Ovary (tissue), 9 donors: ENCODE measurements around the gene OCLN. TPM values are rescaled to one million over a fixed set of nuclear protein-coding genes. Genes with fewer than 3 reads are reported as not detected.
"Not testable (repeated sequence)": the region's sequence is repeated elsewhere in the genome, so short reads cannot be mapped to it uniquely, and the experiment has no call there.

ENCODE experiments used
- DNase-seq, 5 donors: peaks; one replicate each; pipeline ENCODE4 v3.0.0-alpha.2; 2019 to 2020
- H3K27ac ChIP-seq, 2 donors: fragments of 200-600 bp; one replicate each; pipeline versions ENCODE4 v1.5.1 to v1.8.0; 2019 to 2022
- H3K27me3 ChIP-seq: fragments of 200-600 bp; one replicate; pipeline ENCODE4 v1.8.0; 2022
- H3K36me3 ChIP-seq: fragments of 200-600 bp; sonication (generic); one replicate; pipeline ENCODE4 v1.5.1; 2019
- H3K4me1 ChIP-seq: one replicate; pipeline ENCODE4 v1.8.1; 2013; ENCODE audit warnings: mild to moderate bottlenecking, moderate library complexity; ENCODE audit not compliant: insufficient read depth
- H3K4me3 ChIP-seq: fragments of 200-600 bp; sonication (generic); one replicate; pipeline ENCODE4 v1.5.1; 2017
- H3K9me3 ChIP-seq, 2 donors: fragments of 200-600 bp in 1 of 2; sonication (generic) in 1 of 2; one replicate each; pipeline versions ENCODE4 v1.5.1 to v1.8.1; 2013 to 2019; ENCODE audit warnings: mild to moderate bottlenecking in 1 of 2, moderate library complexity in 1 of 2
- CTCF ChIP-seq, 3 donors: fragments of 450-650 bp in 2 of 3; fragments of 200-600 bp in 1 of 3; IDR thresholded peaks; one replicate each; pipeline versions ENCODE4 v1.5.1 to v1.8.0; 2016 to 2022; ENCODE audit warnings: antibody characterized with exemption in 3 of 3, mild to moderate bottlenecking in 1 of 3
- EP300 ChIP-seq: sonication (generic); formaldehyde crosslinking; IDR thresholded peaks from one replicate; pipeline ENCODE4 v1.6.1; 2017; ENCODE audit warnings: antibody characterized with exemption
- POLR2A ChIP-seq: fragments of 450-650 bp; IDR thresholded peaks from one replicate; pipeline ENCODE4 v1.6.1; 2017; ENCODE audit warnings: antibody characterized with exemption, mild to moderate bottlenecking, moderate library complexity
- WGBS, 3 donors: extraction: QIAGEN DNeasy Blood & Tissue Kit in 1 of 3; methylation state at CpG; one replicate each; pipeline versions ENCODE4 v1.1.5 to v1.1.7; 2013 to 2017; 5-methylcytosine and 5-hydroxymethylcytosine counted together
- intact Hi-C, 4 donors: fragments of 100-400 bp; cut with DNase I; formaldehyde crosslinking; loops; one replicate each; pipeline versions ENCODE4 v1.11.0 to v1.15.1; 2022 to 2023
- polyA plus RNA-seq, 2 donors: library from polyadenylated mRNA; stranded (reverse); fragments of 200-250 nt in 1 of 2; fragments of 350-450 nt in 1 of 2; fragmentation: Illumina TruSeq in 1 of 2; extraction: RNeasy Lipid Tissue Mini Kit (QIAGEN cat#74804) in 1 of 2; gene quantifications; one replicate each; pipeline ENCODE4 v1.2.3, GENCODE V29; 2013 to 2014
- total RNA-seq, 7 donors: library from RNA; depleted of rRNA in 2 of 7; stranded (reverse); fragments of >200 nt in 2 of 7; fragmentation: NEBNext Ultra II Directional in 3 of 7; extraction: Animal tissue kit (Norgen Biotek cat#: 25700) in 3 of 7; gene quantifications; one replicate each; pipeline versions ENCODE4 v1.1.0 to v1.2.4, GENCODE V29; 2016 to 2023
- donor health status: DM: no; HTN: no; CAD: no; lungs with moderate emphysema.
- donor health status: DM: no; HTN: no; CAD: no.
- donor health status: Bipolar disorder and iron deficiency.
- donor health status: DM: yes; HTN: yes; CAD: no.
- donor health status: DM: no; HTN: no; CAD: no.
- donor health status: DM: yes; HTN: yes; CAD: no.

The OCLN gene
- total and polyA plus RNA-seq, 9 donors = 0.70 to 23.9 (median 2.9) TPM

- H3K36me3 ChIP-seq = no peaks in the 10 kb centered on the region
Observed at GRCh38 chr5:69462170-69462569, 30.4 kb upstream of the OCLN start.

GRCh38 chr5:69466375-69466774 lies 26.2 kb upstream of the OCLN start:
- WGBS, 3 donors = 81 to 92% (median 86%) methylated on average over 3 of the region's 3 CpGs
- H3K9me3 ChIP-seq, H3K4me3 ChIP-seq, H3K4me1 ChIP-seq, H3K27ac ChIP-seq, H3K27me3 ChIP-seq, intact Hi-C loops, DNase-seq, H3K36me3 ChIP-seq: not testable (repeated sequence)

More at GRCh38 chr5:69462170-69462569, 30.4 kb upstream of the OCLN start:
- Histone ChIP-seq H3K9me3 (no peaks in the 10 kb centered on the region), H3K27ac (no peak overlapping the region), H3K4me3 (no peak overlapping the region), H3K4me1 (no peaks in the 10 kb centered on the region), H3K27me3 (no peaks in the 10 kb centered on the region)
- TF ChIP-seq EP300 (no peak), POLR2A (no peak), CTCF (IDR thresholded peaks at IDR 0.05) (no peak)
- 93 to 96% (median 95%) methylated on average over 1 of the region's 1 CpG for WGBS, 3 donors
- intact Hi-C loops = no loop called here
- no peak for DNase-seq

DNA sequence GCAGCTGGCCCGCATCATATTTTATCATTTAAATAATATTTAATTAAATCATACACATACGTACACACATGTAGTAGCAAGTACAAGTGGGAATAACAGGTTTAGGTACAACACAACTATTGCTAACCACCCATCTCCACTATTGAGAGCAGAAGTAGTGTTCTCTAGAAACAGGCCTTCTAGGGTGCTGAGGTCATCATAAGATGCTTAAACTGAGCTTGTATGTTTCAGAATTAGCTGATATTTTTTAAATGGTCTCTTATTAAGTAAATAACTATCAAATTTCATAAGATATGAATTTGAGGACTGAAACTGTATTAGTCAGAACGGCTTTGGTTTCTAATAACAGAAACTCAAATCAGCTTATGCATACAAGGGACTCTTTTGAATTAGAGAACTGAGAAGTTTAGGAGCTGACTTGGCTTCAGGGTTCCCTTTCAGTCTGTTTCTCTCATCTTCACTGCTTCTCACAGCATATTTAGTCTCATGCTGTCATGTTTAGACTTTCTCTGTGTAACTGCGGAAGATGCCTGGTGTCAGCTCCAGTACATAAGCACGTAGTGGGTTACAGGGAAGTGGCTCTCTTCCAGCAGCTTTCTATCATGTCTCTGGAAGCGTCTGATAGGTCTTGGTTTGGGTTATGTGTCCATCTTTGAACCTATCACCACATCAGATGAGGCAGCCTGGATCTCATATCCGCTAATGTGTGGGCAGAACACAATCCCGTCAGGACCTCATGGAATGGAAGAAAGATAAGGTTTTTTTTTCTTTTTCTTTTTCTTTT lies 25.0 kb upstream of the OCLN start:
- TF ChIP-seq POLR2A (no peak), EP300 (no peak), CTCF (IDR thresholded peaks at IDR 0.05) (no peak)
- Histone ChIP-seq H3K36me3 (no peaks in the 10 kb centered on the region), H3K4me1 (no peaks in the 10 kb centered on the region), H3K27me3 (no peaks in the 10 kb centered on the region), H3K27ac (no peak overlapping the region), H3K9me3 (no peaks in the 10 kb centered on the region), H3K4me3 (no peak overlapping the region)
- intact Hi-C loops = no loop called here
- DNase-seq = no peak
- WGBS, 3 donors = 45 to 76% (median 55%) methylated on average over 8 of the region's 8 CpGs

DNA sequence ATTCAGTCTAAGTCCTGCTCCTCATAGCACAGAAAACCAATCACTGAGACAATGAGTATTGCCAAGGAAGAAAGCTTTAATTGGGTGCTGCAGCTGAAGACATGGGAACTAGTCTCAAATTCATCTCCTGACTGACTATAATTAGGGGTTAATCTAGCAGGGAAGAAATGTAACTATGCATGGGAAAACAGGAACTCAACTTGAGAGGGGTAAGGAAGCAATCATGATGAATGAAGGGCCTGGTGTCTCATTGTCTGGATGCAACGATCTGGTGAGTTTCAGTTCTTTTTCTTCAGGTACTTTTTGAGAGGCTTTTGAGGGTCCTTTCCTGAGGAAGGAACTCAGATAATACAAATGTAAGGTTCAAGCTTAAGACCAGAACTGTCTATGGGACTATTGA lies 24.0 kb upstream of the OCLN start:
- Histone ChIP-seq H3K9me3 (no peaks in the 10 kb centered on the region), H3K36me3 (no peaks in the 10 kb centered on the region), H3K27me3 (no peaks in the 10 kb centered on the region), H3K4me1 (no peaks in the 10 kb centered on the region), H3K4me3 (no peak overlapping the region), H3K27ac (no peak overlapping the region)
- no peak for DNase-seq
- no peak for TF ChIP-seq POLR2A
- TF ChIP-seq EP300 = no peak
- TF ChIP-seq CTCF (IDR thresholded peaks at IDR 0.05) = no peak
- intact Hi-C loops = no loop called here
- 45 to 75% (median 64%) methylated on average over 1 of the region's 1 CpG for WGBS, 3 donors

DNA sequence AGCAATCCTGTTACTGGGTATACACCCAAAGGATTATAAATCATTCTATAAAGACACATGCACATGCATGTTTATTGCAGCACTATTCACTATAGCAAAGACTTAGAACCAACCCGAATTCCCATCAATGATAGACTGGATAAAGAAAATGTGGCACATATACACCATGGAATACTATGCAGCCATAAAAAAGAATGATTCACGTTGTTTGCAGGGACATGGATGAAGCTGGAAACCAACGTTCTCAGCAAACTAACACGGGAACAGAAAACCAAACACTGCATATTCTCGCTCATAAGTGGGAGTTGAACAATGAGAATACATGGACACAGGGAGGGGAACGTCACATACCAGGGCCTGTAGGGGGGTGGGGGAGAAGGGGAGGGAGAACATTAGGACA lies 21.1 kb upstream of the OCLN start:
- DNase-seq, H3K4me1 ChIP-seq, H3K27me3 ChIP-seq, H3K4me3 ChIP-seq, H3K27ac ChIP-seq, H3K36me3 ChIP-seq, H3K9me3 ChIP-seq, intact Hi-C loops: not testable (repeated sequence)
- 82 to 92% (median 85%) methylated on average over 6 of the region's 6 CpGs for WGBS, 3 donors

DNA sequence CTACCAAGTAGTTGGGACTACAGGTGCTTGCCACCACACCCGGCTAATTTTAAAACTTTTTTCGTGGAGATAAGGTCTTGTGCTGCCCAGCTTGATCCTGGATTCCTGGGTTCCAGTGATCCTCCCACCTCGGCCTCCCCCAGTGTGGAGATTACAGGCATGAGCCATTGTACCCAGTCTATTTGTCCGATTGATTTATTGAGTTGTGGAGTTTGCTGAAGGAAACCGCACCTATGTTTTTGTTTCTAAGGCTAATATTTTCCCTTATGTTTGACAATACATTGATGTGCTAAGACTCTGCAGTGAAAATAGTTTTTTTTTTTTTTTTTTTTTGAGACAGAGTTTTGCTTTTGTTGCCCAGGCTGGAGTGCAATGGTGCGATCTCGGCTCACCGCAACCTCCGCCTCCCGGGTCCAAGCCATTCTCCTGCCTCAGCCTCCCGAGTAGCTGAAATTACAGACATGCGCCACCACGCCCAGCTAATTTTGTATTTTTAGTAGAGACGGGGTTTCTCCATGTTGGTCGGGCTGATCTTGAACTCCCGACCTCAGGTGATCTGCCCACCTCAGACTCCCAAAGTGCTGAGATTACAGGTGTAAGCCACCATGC lies 20.0 kb upstream of the OCLN start:
- H3K27me3 ChIP-seq, H3K36me3 ChIP-seq, DNase-seq, H3K27ac ChIP-seq, H3K4me3 ChIP-seq, H3K9me3 ChIP-seq, intact Hi-C loops, H3K4me1 ChIP-seq: not testable (repeated sequence)
- WGBS, 3 donors = 92 to 93% (median 93%) methylated on average over 16 of the region's 16 CpGs
